GM21526 (cell line): ENCODE measurements around the gene CTDP1.
"Not testable (repeated sequence)": the region's sequence is repeated elsewhere in the genome, so short reads cannot be mapped to it uniquely, and the experiment has no call there.

Experiments used
- ATAC-seq: cut with Tn5 transposase; IDR thresholded peaks from one replicate; pipeline ENCODE4 v1.9.1; 2021; ENCODE audit warnings: moderate library complexity; ENCODE audit not compliant: unreplicated experiment, low FRiP score

CTDP1 gene

DNA sequence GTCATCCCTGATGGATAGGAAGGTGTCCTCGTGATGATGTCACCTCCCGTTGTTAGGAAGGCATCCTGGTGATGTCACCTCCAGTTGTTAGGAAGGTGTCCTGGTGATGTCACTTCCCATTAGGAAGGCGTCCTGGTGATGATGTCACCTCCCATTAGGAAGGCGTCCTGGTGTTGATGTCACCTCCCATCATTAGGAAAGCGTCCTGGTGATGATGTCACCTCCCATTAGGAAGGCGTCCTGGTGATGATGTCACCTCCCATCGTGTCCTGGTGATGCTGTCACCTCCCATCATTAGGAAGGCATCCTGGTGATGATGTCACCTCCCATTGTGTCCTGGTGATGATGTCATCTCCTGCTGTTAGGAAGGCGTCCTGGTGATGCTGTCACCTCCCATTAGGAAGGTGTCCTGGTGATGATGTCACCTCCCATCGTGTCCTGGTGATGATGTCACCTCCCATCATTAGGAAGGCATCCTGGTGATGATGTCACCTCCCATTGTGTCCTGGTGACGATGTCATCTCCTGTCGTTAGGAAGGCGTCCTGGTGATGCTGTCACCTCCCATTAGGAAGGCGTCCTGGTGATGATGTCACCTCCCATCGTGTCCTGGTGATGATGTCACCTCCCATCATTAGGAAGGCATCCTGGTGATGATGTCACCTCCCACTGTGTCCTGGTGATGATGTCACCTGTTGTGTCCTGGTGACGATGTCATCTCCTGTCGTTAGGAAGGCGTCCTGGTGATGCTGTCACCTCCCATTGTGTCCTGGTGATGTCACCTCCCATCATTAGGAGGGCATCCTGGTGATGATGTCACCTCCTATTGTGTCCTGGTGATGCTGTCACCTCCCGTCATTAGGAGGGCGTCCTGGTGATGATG is 40.1 kb downstream of the CTDP1 start:
- ATAC-seq, result not testable (repeated sequence)

DNA sequence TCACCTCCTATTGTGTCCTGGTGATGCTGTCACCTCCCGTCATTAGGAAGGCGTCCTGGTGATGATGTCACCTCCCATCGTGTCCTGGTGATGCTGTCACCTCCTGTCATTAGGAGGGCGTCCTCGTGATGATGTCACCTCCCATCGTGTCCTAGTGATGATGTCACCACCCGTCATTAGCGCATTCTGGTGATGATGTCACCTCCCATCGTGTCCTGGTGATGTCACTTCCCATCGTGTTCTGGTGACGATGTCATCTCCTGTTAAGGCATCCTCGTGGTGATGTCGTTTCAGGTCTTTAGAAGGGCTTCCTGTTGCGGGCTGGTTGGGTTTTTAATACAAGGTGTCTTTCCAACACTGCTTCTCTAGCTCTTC is 40.7 kb downstream of the CTDP1 start:
- no peak for ATAC-seq

DNA sequence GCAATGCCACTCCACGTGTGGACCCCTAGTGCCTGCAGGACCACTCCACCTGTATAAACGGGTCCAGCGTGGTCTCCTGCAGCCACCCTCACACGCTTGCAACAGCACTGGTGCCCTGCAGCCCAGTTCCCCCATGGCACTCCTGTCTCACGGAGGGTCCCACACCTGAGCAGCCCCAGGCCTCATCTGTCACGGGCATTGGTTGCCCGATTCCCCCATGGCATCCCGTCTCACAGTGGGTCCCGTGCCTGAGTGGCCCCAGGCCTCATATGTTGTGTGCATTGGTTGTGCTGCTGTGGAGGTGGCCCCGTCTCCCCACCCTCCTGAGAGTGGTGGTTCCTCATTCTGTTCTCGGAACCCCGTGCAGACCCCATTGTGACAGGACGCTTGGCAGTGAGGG is 43.4 kb downstream of the CTDP1 start:
- no peak for ATAC-seq

GRCh38 chr18:79723628-79724027 is 44.0 kb downstream of the CTDP1 start:
- ATAC-seq, result no peak

DNA sequence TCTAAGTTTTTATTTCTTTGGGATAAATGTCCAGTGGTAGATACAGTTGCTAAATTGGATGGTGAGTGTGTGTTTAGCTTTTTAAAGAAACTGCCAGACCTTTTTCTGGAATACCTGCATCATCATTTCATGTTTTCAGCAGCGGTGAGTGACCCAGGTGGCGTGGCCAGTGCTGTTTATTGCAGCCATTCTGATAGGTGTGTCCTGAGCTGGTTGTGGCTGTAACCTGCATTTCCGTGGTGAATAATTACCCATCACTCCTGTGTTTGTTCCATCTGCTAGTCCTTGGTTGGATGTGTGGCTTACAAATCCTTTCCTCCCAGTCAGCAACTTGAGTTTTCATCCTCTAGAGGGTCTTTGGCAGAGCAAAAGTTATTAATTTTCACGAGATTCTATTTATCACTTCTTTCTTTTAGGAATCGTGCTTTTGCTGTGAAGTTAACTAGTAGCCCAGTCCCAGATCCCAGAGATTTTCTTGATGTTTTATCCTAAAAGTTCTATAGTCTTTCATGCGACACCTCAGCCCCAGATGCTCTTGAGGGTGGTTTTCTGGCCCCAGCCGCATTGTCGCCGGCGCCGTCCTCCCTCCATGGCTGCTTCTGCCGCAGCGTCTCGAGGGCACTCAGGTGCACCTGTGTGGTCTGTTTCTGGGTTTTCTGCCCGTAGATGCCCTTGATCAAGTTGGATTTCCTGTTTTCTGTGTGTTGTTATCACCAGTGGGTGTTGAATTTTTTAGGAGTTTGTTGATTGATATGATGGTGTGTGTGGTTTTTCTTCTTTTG is 44.9 kb downstream of the CTDP1 start:
- ATAC-seq, result no peak

DNA sequence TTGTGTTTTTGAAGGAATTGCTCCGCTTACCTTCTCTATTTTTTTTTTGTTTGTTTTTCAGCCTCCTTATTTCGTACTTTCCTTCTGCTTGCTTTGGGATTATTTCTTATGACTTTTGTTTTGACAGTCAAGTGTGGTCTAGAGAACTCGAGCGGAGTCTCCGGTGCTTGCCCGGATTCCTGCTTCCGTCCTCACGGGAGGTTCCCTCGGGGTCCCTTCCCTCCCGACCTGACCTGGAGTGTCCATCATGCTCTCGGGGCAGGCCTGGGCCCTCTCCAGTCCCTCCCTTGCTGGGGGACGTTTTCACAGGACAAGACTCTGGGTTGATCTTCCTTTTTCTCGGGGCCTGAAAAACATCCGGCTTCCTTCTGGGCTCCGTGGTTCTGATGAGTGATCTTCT is 45.9 kb downstream of the CTDP1 start:
- ATAC-seq, result no peak

DNA sequence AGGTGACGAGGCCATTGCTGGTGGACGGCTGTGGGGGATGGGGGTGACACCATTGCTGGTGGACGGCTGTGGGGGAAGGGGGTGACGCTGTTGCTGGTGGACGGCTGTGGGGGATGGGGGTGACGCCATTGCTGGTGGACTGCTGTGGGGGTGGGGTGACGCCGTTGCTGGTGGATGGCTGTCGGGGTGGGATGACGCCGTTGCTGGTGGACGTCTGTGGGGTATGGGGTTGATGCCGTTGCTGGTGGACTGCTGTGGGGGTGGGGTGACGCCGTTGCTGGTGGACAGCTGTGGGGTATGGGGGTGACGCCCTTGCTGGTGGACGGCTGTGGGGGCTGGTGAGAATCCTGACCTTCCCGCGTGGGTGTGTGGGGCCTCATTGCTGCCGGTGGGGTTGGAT is 47.1 kb downstream of the CTDP1 start:
- ATAC-seq, result no peak

GRCh38 chr18:79727211-79727610 is 47.6 kb downstream of the CTDP1 start:
- no peak for ATAC-seq

- no peak for ATAC-seq
Measured at GRCh38 chr18:79728931-79729586, 49.5 kb downstream of the CTDP1 start.

GRCh38 chr18:79729611-79730010 is 50.0 kb downstream of the CTDP1 start:
- no peak for ATAC-seq

GRCh38 chr18:79730804-79731203 is 51.2 kb downstream of the CTDP1 start:
- ATAC-seq, result no peak

- not testable (repeated sequence) for ATAC-seq
Measured at GRCh38 chr18:79731881-79732720, 52.5 kb downstream of the CTDP1 start.

DNA sequence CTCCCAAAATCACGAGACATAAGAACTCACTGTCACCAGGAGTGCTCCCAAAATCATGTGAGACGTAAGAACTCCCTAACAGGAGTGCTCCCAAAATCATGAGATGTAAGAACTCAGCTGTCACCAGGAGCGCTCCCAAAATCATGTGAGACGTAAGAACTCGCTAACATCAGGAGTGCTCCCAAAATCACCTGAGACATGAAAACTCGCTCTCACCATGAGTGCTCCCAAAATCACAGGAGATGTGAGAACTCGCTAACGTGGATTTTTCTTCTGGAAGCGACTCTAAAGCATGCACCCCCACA is 53.1 kb downstream of the CTDP1 start:
- ATAC-seq, result no peak

DNA sequence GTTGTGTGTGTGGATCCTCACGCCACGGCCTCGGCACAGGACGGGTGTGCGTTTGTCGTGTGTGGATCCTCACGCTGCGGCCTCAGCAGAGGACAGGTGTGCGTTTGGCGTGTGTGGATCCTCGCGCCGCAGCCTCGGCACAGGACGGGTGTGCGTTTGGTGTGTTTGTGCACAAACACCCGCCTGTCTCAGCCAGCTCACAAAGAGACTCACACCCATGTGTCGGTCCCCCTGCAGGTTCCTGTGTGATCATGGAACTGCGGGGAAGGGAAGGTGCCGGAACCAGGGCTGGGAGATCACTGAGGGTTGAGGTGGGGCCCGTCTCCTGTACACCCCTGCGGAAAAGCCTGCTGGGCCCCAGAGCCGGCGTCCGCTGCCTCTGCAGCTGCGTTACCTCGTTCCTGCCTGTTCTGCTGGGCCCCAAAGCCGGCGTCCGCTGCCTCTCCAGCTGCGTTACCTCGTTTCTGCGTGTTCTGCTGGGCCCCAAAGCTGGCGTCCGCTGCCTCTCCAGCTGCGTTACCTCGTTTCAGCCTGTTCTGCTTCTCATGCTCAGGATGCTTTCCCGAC is 53.6 kb downstream of the CTDP1 start:
- no peak for ATAC-seq

- ATAC-seq, result no peak
Measured at GRCh38 chr18:79733986-79734770, 54.6 kb downstream of the CTDP1 start.

DNA sequence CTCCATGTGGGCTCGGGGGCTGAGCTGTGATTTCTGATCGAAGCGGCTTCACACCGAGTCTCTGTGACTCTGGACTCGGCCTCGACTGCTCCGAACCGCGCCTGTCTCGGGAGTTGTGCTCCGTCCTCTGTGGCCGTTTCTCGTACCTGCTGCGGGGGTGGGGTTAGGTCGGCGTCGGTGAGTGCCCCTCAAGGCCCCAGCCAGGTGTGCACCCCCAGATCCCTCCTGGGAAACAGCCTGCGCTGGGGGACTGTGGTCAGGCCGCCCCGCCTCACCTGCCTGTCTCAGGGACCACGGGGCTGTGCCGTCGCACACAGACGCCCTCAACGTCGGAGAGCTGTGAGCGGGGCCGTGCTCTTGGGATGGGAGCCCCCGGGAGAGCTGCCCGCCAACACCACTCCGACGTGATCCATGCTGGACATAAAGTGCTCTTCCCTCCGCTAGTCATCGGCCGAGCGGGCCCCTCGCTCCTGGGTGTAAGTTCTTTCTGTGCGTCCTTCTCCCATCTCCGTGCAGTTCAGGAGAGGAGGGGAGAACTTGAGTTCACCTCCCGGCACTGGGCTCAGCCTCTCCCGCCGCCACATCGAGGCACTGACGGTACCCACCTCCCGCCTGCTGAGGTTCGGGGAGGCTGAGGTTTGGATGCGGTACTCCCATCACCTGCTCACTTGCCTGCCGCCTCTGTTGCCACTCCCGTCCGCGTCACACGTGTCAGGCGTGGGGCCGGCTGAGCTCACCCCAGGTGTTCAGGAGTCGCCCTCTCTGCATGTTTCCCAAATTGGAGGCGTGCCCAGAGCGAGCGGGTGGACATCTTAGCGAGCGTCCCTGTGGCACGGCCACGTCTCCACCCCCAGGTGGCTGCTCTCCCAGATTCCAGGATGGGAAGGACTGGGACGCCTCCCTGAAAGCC is 55.7 kb downstream of the CTDP1 start:
- no peak for ATAC-seq

- no peak for ATAC-seq
Measured at GRCh38 chr18:79736230-79736629, 56.6 kb downstream of the CTDP1 start.

DNA sequence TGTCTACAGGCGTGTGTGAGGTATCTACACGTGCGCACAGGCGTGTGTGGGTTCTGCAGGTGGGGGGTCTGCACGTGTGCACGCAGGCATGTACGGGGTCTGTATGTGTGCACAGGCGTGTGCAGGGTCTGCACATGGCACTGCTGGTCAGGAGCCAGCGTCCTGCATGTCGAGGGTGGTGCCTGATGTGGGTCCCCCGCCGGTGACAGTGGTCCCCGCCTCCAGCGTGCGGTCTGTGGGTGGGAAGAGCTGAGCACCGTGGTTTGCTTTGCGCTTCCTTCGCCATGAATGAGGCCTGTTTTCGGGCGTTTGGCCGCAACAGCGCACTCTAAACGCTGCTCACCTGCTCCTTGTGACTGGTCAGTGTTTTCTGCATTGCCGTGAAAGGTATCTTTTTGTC is 57.2 kb downstream of the CTDP1 start:
- ATAC-seq, result no peak

DNA sequence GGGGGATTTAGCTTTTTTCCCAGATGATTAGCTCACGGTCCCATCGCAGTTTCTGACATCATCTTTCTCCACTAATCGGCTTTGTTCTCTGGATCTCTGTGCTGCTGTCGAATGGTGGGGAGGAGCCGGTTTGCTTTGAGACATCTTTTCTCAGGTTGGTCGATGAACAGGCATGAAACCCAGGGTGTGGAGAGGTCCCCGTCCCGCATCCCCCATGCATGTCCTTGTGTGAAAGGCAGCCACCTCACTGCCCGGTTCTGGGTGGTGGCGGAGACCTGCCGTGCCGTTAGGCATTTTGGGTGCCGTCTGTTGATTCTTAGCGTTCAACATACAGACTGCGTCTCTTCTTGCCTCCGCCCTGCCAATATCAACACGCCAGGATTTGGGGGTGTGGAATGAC is 57.8 kb downstream of the CTDP1 start:
- ATAC-seq, result no peak
